HepG2 (cell line): ENCODE results near the gene TFEB. TPM values are rescaled to one million over a fixed set of nuclear protein-coding genes. Genes with fewer than 3 reads are reported as not detected.
A peak's percentile ranks its signal among the peaks of the same experiment; 100 is the strongest.

Source experiments
- ATAC-seq: fragments of 200-7000 bp; cut with Tn5 transposase; 3 replicates; pipeline ENCODE4 v1.9.1; 2020; ENCODE audit warnings: mild to moderate bottlenecking, moderate library complexity
- BruUV-seq: library from RNA; stranded (reverse); fragments of 400-500 nt; replicated peaks from 2 replicates; lab custom pipeline; 2021; lab: Mats Ljungman, UMichigan
- CTCF ChIA-PET: fragments of 300-600 bp; formaldehyde crosslinking; extraction: SDS; loops from one replicate; lab custom pipeline; 2021; ENCODE audit warnings: low total read pairs, inconsistent platforms, low intra/inter-chr PET ratio; lab: Yijun Ruan, JAX
- POLR2A ChIA-PET: fragments of 350-600 bp; sonication (Branson Sonifier 250); formaldehyde crosslinking; loops from one replicate; lab custom pipeline; 2020; ENCODE audit warnings: antibody characterized with exemption, inconsistent platforms; lab: Yijun Ruan, JAX
- DNase-seq: peaks from one replicate; pipeline ENCODE4 v3.0.0-alpha.2; 2015; ENCODE audit warnings: low spot score
- FAIRE-seq: peaks from 3 replicates; lab custom pipeline; 2011; peaks lifted over from hg19 to GRCh38; lab: Jason Lieb, UNC
- H2AFZ ChIP-seq: one replicate; pipeline ENCODE4 v1.6.1; 2011; ENCODE audit warnings: low read length, inconsistent platforms
- H3K27ac ChIP-seq: fragments of 300-600 bp; 3 replicates; pipeline ENCODE4 v1.8.0; 2011; ENCODE audit warnings: mixed run types, mild to moderate bottlenecking, mixed read lengths, low read length, inconsistent platforms; ENCODE audit not compliant: insufficient read depth; ENCODE audit errors: extremely low read length
- H3K27me3 ChIP-seq, 2 experiments: fragments of 200-600 bp in 1 of 2; 2 replicates in 1 of 2; 3 replicates in 1 of 2; pipeline versions ENCODE4 v1.6.0 to v1.8.0; 2011; ENCODE audit warnings: low read length in 2 of 2, mild to moderate bottlenecking in 2 of 2, moderate library complexity in 2 of 2, inconsistent platforms in 1 of 2; ENCODE audit not compliant: insufficient read depth in 2 of 2, control insufficient read depth in 1 of 2
- H3K36me3 ChIP-seq, 2 experiments: fragments of 200-600 bp in 1 of 2; replicated peaks in 1 of 2; 2 replicates in 1 of 2; 3 replicates in 1 of 2; pipeline versions ENCODE4 v1.5.1 to v1.8.0; 2011; ENCODE audit warnings: low read length in 2 of 2, inconsistent platforms in 1 of 2; ENCODE audit not compliant: insufficient read depth in 2 of 2, control insufficient read depth in 1 of 2
- H3K4me1 ChIP-seq: 2 replicates; pipeline ENCODE4 v1.5.1; 2012; ENCODE audit warnings: low read length, inconsistent platforms; ENCODE audit not compliant: insufficient read depth
- H3K4me2 ChIP-seq: 2 replicates; pipeline ENCODE4 v1.6.0; 2011; ENCODE audit warnings: low read depth, low read length, inconsistent platforms
- H3K4me3 ChIP-seq, 3 experiments: fragments of 200-600 bp in 1 of 3; sonication (generic), shearing (Covaris generic) in 1 of 3; replicated peaks in 1 of 3; 2 replicates each; pipeline ENCODE4 v1.5.1; 2011 to 2016; ENCODE audit warnings: low read length in 3 of 3, inconsistent platforms in 2 of 3, low read depth in 2 of 3, mild to moderate bottlenecking in 2 of 3, control low read depth in 1 of 3, mixed read lengths in 1 of 3; ENCODE audit not compliant: insufficient read depth in 1 of 3
- H3K79me2 ChIP-seq: one replicate; pipeline ENCODE4 v1.6.1; 2011; ENCODE audit warnings: low read length, inconsistent platforms; ENCODE audit not compliant: insufficient read depth
- H3K9ac ChIP-seq: 2 replicates; pipeline ENCODE4 v1.6.0; 2011; ENCODE audit warnings: mild to moderate bottlenecking, low read depth, low read length, inconsistent platforms; ENCODE audit not compliant: insufficient read depth
- H3K9me3 ChIP-seq: 2 replicates; pipeline ENCODE4 v1.5.1; 2012; ENCODE audit warnings: mild to moderate bottlenecking, low read length
- H4K20me1 ChIP-seq: 2 replicates; pipeline ENCODE4 v1.6.0; 2011; ENCODE audit warnings: inconsistent platforms, mild to moderate bottlenecking, low read length, moderate library complexity; ENCODE audit not compliant: insufficient read depth
- AGO2 ChIP-seq: fragments of 200-400 bp; formaldehyde crosslinking; optimal IDR thresholded peaks from 2 replicates; pipeline ENCODE3; 2017; ENCODE audit warnings: mild to moderate bottlenecking, low read depth, low read length, moderate library complexity
- FOXO4 ChIP-seq: sonication (generic); formaldehyde crosslinking; conservative IDR thresholded peaks from 2 replicates; pipeline ENCODE4 v1.8.1; 2023; ENCODE audit warnings: missing genetic modification reagents
- HIC2 ChIP-seq: sonication (generic); formaldehyde crosslinking; IDR thresholded peaks from 2 replicates; pipeline ENCODE4 v1.9.0; 2022; ENCODE audit warnings: low read depth, missing genetic modification reagents
- JUND ChIP-seq: sonication (generic); formaldehyde crosslinking; IDR thresholded peaks from 2 replicates; pipeline ENCODE4 v1.8.0; 2022; ENCODE audit warnings: mild to moderate bottlenecking, missing genetic modification reagents
- KAT7 ChIP-seq: IDR thresholded peaks from 2 replicates; pipeline ENCODE4 v1.6.1; 2018; ENCODE audit warnings: borderline replicate concordance, missing compliant biosample characterization
- NR2C2 ChIP-seq: sonication (generic); formaldehyde crosslinking; IDR thresholded peaks from 2 replicates; pipeline ENCODE4 v1.4.0; 2020; ENCODE audit warnings: missing genetic modification reagents, mild to moderate bottlenecking, moderate library complexity, borderline replicate concordance
- NRL ChIP-seq: sonication (generic); formaldehyde crosslinking; IDR thresholded peaks from 2 replicates; pipeline ENCODE4 v1.5.0; 2020; ENCODE audit warnings: missing genetic modification reagents, mild to moderate bottlenecking, moderate library complexity, borderline replicate concordance
- PHF8 ChIP-seq: sonication (generic); formaldehyde crosslinking; IDR thresholded peaks from 2 replicates; pipeline ENCODE4 v1.5.0; 2020; ENCODE audit warnings: missing genetic modification reagents
- SPEN ChIP-seq: sonication (generic); formaldehyde crosslinking; IDR thresholded peaks from 2 replicates; pipeline ENCODE4 v1.5.1; 2020; ENCODE audit warnings: low read depth, mild to moderate bottlenecking, missing genetic modification reagents
- TGIF2 ChIP-seq: IDR thresholded peaks from 2 replicates; pipeline ENCODE4 v1.6.1; 2016; ENCODE audit warnings: control low read depth, missing compliant biosample characterization
- XRCC5 ChIP-seq: fragments of 200-400 bp; formaldehyde crosslinking; optimal IDR thresholded peaks from 2 replicates; pipeline ENCODE3; 2017; ENCODE audit warnings: mild to moderate bottlenecking, low read length
- ZBTB33 ChIP-seq: sonication (generic); formaldehyde crosslinking; IDR thresholded peaks from 2 replicates; pipeline ENCODE4 v1.4.0; 2020; ENCODE audit warnings: missing genetic modification reagents
- ZBTB38 ChIP-seq: sonication (generic); formaldehyde crosslinking; IDR thresholded peaks from 2 replicates; pipeline ENCODE4 v1.5.1; 2020; ENCODE audit warnings: mild to moderate bottlenecking, missing genetic modification reagents
- ZNF256 ChIP-seq: sonication (generic); formaldehyde crosslinking; conservative IDR thresholded peaks from 2 replicates; pipeline ENCODE4 v1.4.0; 2020; ENCODE audit warnings: missing genetic modification reagents
- ZNF563 ChIP-seq: sonication (generic); formaldehyde crosslinking; IDR thresholded peaks from 2 replicates; pipeline ENCODE4 v1.8.0; 2022; ENCODE audit warnings: mild to moderate bottlenecking, moderate library complexity, missing genetic modification reagents
- ZNF710 ChIP-seq: sonication (generic); formaldehyde crosslinking; IDR thresholded peaks from 2 replicates; pipeline ENCODE4 v1.5.0; 2020; ENCODE audit warnings: mild to moderate bottlenecking, missing genetic modification reagents, borderline replicate concordance
- WGBS: methylation state at CpG from one replicate; pipeline ENCODE4 v1.1.6; 2017; ENCODE audit warnings: low lambda C conversion rate; 5-methylcytosine and 5-hydroxymethylcytosine counted together
- in situ Hi-C: cut with HindIII; loops from 2 replicates; pipeline ENCODE4 v1.10.0; 2017; ENCODE audit warnings: low pct_unique_long_range_greater_than_20kb; ENCODE audit not compliant: extremely low pct_ligation_motif_present
- intact Hi-C: fragments of 100-400 bp; cut with micrococcal nuclease; formaldehyde crosslinking; loops from one replicate; pipeline ENCODE4 v1.10.0; 2022; ENCODE audit not compliant: unreplicated experiment
- polyA plus RNA-seq, 8 experiments: library from polyadenylated mRNA; depleted of rRNA in 3 of 8; stranded (reverse) in 7 of 8; unstranded in 1 of 8; fragments of >200 nt; fragmentation: Illumina TruSeq in 4 of 8; extraction: Trizol in 4 of 8; gene quantifications; 2 replicates each; pipeline versions ENCODE4 v1.2.1 to v1.2.3, GENCODE V29; 2011 to 2016; ENCODE audit warnings: low read depth in 4 of 8, missing spikeins in 1 of 8, mixed read lengths in 1 of 8; ENCODE audit not compliant: insufficient read depth in 1 of 8
- total RNA-seq, 5 experiments: library from RNA; depleted of rRNA; stranded (reverse); fragments of >200 nt; fragmentation: Illumina TruSeq; extraction: Trizol; gene quantifications; 2 replicates each; pipeline ENCODE4 v1.2.3, GENCODE V29; 2016; ENCODE audit warnings: low read depth in 1 of 5

The TFEB gene
- total and polyA plus RNA-seq, 2 of the 13 experiments (the other 11 are each of a cell fraction or from before 2014, with no cell fraction given): 13.3 to 18.7 TPM

GRCh38 chr6:41746107-41746506 lies 10.7 kb upstream of the TFEB start (continued):
- TF ChIP-seq FOXO4 (CRISPR knock-in tag) (no peak), XRCC5 (no peak), SPEN (0 out of 2 replicates have a peak, but pooled peaks have one; percentile 26), HIC2 (CRISPR knock-in tag) (peak; percentile 42; the same call in 1 of the 2 replicates), JUND (no peak)
- TF ChIP-seq, all 625 proteins: peak for 19

GRCh38 chr6:41744236-41744787 lies 8.9 kb upstream of the TFEB start:
- DNase-seq: no peak
- 92% methylated on average over 3 of the region's 7 CpGs for WGBS
- TF ChIP-seq ZBTB38 (CRISPR knock-in tag) (peak; percentile 50; the same call in 1 of the 2 replicates), ZNF710 (CRISPR knock-in tag) (no peak), PHF8 (no peak), ZBTB33 (CRISPR knock-in tag) (peak; percentile 96), NR2C2 (0 out of 2 replicates have a peak, but pooled peaks have one; percentile 4), NRL (CRISPR knock-in tag) (peak; percentile 65), TGIF2 (CRISPR knock-in tag) (0 out of 2 replicates have a peak, but pooled peaks have one; percentile 39), ZNF563 (no peak), AGO2 (peak; percentile 54), KAT7 (no peak), ZNF256 (CRISPR knock-in tag) (no peak)

More at GRCh38 chr6:41744236-41744787, 8.9 kb upstream of the TFEB start:
- intact Hi-C loops: no loop called here
- CTCF ChIA-PET: no interaction called here
- H3K4me3 ChIP-seq: no peak overlapping the region
- H3K79me2 ChIP-seq: no peaks in the 10 kb centered on the region
- ATAC-seq (no peak), FAIRE-seq (no peak)
- in situ Hi-C loops: no loop called here
- BruUV-seq: no TSS peak
- peak overlapping the region; percentile 30 for H3K27ac ChIP-seq
- H2AFZ ChIP-seq: no peak overlapping the region
- no peaks in the 10 kb centered on the region for H3K9me3 ChIP-seq
- no peaks in the 10 kb centered on the region for H3K27me3 ChIP-seq
- 0 out of 2 replicates have a peak overlapping the region, but pooled peaks have one; percentile 6 for H3K4me2 ChIP-seq
- H4K20me1 ChIP-seq: no peaks in the 10 kb centered on the region
- no peaks in the 10 kb centered on the region for H3K36me3 ChIP-seq
- POLR2A ChIA-PET: interaction anchor here (1.1 to 6.5 kb wide), 2 partner anchors 9 to 24 kb away, joined by 5 to 120 read pairs; partner anchors contain the start of gene TFEB
- H3K9ac ChIP-seq: no peak overlapping the region
- peaks cover 100% of the 10 kb centered on the region for H3K4me1 ChIP-seq
